Measurements from ENCODE around the gene GREB1.

The GREB1 gene

DNA sequence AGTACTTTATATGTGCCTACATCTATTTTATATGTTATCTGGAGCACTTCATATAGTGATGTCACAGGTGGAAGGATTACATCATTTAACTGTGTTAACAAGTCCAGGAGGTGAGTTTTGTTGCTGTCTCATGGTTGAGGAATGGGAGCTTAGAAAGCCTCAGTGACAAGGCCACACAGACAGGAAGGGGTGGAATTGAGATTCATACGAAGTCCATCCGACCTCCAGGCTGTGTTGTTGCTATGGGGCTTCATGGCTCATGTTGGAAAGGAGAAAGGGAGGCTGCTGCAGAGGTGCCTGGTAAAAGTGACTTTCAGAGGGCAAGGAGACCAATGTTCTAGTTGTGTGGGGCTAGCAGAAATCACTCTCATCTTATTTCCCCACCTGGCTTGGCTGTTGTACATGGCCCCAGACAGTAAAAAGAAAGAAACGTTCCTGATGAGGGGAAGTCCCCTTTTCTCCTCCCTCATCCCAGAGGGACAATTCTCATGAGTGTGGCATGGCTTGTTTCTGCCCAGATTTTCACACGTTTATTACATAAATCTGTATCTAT, 31.0 kb upstream of the GREB1 start:
- POLR2A ChIA-PET = no interaction called here
- Histone ChIP-seq H3K4me3 (ENCODE audit: control insufficient read depth in 1 of 7, extremely low read depth in 1 of 7, insufficient read depth in 4 of 7, low read depth in 2 of 7, low read length in 6 of 7) (no peak overlapping the region), H3K27me3 (replicated peaks in 2 of 5; ENCODE audit: control insufficient read depth in 4 of 5, insufficient read depth in 5 of 5, low read length in 4 of 5) (peaks cover 0 to 5% (median 2%) of the 10 kb centered on the region in 5 experiments), H3K9me3 (ENCODE audit: control extremely low read depth in 1 of 5, control insufficient read depth in 4 of 5, insufficient read depth in 2 of 5, low read depth in 1 of 5, low read length in 4 of 5) (peaks cover 0 to 15% (median 2%) of the 10 kb centered on the region in 5 experiments), H3K27ac (ENCODE audit: insufficient read depth in 1 of 2, low read depth in 1 of 2, low read length in 2 of 2, poor library complexity in 1 of 2, severe bottlenecking in 2 of 2) (no peak overlapping the region), H3K4me1 (ENCODE audit: control extremely low read depth in 1 of 4, control insufficient read depth in 4 of 4, insufficient read depth in 4 of 4, low read length in 3 of 4) (no peaks in the 10 kb centered on the region), H3K36me3 (ENCODE audit: control insufficient read depth in 4 of 4, insufficient read depth in 4 of 4, low read length in 3 of 4) (no peaks in the 10 kb centered on the region)
- WGBS (ENCODE audit: insufficient coverage) = 89% methylated on average over 2 of the region's 4 CpGs
- no peak for DNase-seq
- CTCF ChIA-PET = no interaction called here

DNA sequence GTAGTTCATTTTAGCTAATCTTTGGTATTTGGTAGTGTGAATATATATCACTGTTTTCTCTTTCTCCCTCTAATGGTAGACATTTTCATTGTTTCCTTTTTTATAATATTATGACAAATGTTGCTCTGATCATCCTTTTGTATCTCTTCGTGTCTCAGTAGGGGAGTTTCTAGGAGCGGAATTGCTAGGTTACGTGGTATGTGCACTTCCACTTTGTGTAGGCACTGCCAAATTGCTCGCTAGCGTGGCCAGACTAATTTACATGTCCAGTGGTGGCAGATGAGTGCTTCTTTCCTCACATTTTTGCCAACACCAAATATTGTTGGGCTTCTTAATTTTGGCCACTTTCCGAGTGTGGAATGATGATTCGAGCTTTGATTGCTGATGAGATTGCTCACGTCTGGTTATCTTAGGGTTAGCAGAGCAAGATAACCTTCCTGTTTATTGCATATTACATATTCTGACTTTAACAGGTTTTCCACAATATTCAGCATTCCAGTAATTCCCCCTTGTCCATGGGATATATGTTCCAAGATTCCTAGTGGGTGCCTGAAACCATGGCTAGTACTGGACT, 30.4 kb upstream of the GREB1 start:
- Histone ChIP-seq H3K4me1 (ENCODE audit: control extremely low read depth in 1 of 4, control insufficient read depth in 4 of 4, insufficient read depth in 4 of 4, low read length in 3 of 4) (no peaks in the 10 kb centered on the region), H3K4me3 (ENCODE audit: control insufficient read depth in 1 of 7, extremely low read depth in 1 of 7, insufficient read depth in 4 of 7, low read depth in 2 of 7, low read length in 6 of 7) (no peak overlapping the region), H3K27me3 (replicated peaks in 2 of 5; ENCODE audit: control insufficient read depth in 4 of 5, insufficient read depth in 5 of 5, low read length in 4 of 5) (peaks cover 0 to 3% (median 2%) of the 10 kb centered on the region in 5 experiments), H3K36me3 (ENCODE audit: control insufficient read depth in 4 of 4, insufficient read depth in 4 of 4, low read length in 3 of 4) (no peaks in the 10 kb centered on the region), H3K27ac (ENCODE audit: insufficient read depth in 1 of 2, low read depth in 1 of 2, low read length in 2 of 2, poor library complexity in 1 of 2, severe bottlenecking in 2 of 2) (no peak overlapping the region), H3K9me3 (ENCODE audit: control extremely low read depth in 1 of 5, control insufficient read depth in 4 of 5, insufficient read depth in 2 of 5, low read depth in 1 of 5, low read length in 4 of 5) (peaks cover 0 to 15% (median 2%) of the 10 kb centered on the region in 5 experiments)
- DNase-seq = no peak
- ChIA-PET POLR2A (no interaction called here), CTCF (no interaction called here)
- WGBS (ENCODE audit: insufficient coverage) = 98% methylated on average over 5 of the region's 8 CpGs

DNA sequence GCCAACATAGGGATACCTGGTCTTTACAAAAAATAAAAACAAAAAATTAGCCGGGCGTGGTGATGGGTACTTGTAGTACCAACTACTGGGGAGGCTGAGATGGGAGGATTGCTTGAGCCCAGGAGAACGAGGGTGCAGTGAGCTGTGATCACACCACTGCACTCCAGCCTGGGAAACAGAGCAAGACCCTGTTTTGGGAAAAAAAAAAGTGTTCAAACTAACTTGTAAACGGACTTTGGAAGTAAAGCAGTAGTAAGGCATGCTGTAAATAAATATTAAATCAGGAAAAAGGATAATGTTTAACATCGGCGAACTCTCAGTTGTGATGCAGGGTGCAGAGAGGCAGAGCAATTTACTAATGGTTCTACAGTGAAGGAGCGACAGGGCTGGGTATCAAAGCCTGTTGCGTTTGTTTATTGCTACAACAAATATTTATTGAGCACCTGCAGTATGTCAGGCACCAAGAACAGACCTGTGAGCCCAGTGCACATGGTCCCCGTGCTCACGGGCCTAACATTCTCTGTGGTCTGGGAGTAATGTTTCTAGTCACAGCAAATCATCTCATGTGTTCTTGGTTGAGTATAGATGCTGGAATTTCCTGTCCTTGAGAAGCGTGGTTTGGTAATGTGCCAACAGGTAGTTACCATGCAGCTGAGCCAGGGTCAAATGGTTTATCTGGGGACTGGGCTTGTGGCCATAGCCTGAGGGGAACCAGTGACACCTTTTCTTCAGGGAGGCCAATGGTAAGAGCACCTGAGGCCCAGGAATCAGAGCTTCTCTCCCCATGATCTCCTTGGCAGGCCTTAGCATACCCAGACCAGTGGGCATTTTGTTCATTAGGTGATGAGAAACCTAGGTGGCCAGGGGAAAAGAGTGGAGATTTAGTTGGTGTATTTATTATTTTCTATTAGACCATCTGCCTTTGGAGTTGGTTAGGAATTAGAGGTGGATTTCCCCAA, 27.9 kb upstream of the GREB1 start:
- 66% methylated on average over 9 of the region's 11 CpGs for WGBS (ENCODE audit: insufficient coverage)
- Histone ChIP-seq H3K27ac (ENCODE audit: insufficient read depth in 1 of 2, low read depth in 1 of 2, low read length in 2 of 2, poor library complexity in 1 of 2, severe bottlenecking in 2 of 2) (no peak overlapping the region), H3K27me3 (replicated peaks in 2 of 5; ENCODE audit: control insufficient read depth in 4 of 5, insufficient read depth in 5 of 5, low read length in 4 of 5) (peaks cover 0 to 5% (median 0%) of the 10 kb centered on the region in 5 experiments), H3K4me1 (ENCODE audit: control extremely low read depth in 1 of 4, control insufficient read depth in 4 of 4, insufficient read depth in 4 of 4, low read length in 3 of 4) (no peaks in the 10 kb centered on the region), H3K4me3 (ENCODE audit: control insufficient read depth in 1 of 7, extremely low read depth in 1 of 7, insufficient read depth in 4 of 7, low read depth in 2 of 7, low read length in 6 of 7) (no peak overlapping the region), H3K36me3 (ENCODE audit: control insufficient read depth in 4 of 4, insufficient read depth in 4 of 4, low read length in 3 of 4) (no peaks in the 10 kb centered on the region), H3K9me3 (ENCODE audit: control extremely low read depth in 1 of 5, control insufficient read depth in 4 of 5, insufficient read depth in 2 of 5, low read depth in 1 of 5, low read length in 4 of 5) (peaks cover 0 to 15% (median 2%) of the 10 kb centered on the region in 5 experiments)
- POLR2A ChIA-PET = no interaction called here
- no peak for DNase-seq
- CTCF ChIA-PET = no interaction called here

DNA sequence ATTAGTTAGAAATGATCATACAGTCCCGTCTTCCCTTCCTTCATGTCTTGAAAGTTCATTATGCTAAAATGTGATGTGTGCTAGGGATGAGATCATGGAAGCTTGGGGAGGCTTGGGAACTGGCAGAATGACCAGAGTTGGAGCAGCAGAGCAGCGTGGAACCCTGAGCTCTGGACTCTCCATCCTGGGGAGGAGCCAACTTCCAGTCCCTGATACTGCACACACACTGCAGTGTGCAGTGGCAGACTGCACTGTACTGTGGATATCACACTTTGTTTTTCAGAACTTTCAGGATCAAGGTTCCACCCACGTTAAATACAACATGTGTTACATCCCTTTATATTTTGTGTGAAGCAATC, 27.3 kb upstream of the GREB1 start:
- Histone ChIP-seq H3K27me3 (replicated peaks in 2 of 5; ENCODE audit: control insufficient read depth in 4 of 5, insufficient read depth in 5 of 5, low read length in 4 of 5) (peaks cover 0 to 5% (median 0%) of the 10 kb centered on the region in 5 experiments), H3K9me3 (ENCODE audit: control extremely low read depth in 1 of 5, control insufficient read depth in 4 of 5, insufficient read depth in 2 of 5, low read depth in 1 of 5, low read length in 4 of 5) (peaks cover 0 to 15% (median 2%) of the 10 kb centered on the region in 5 experiments), H3K4me1 (ENCODE audit: control extremely low read depth in 1 of 4, control insufficient read depth in 4 of 4, insufficient read depth in 4 of 4, low read length in 3 of 4) (no peaks in the 10 kb centered on the region), H3K4me3 (ENCODE audit: control insufficient read depth in 1 of 7, extremely low read depth in 1 of 7, insufficient read depth in 4 of 7, low read depth in 2 of 7, low read length in 6 of 7) (no peak overlapping the region), H3K27ac (ENCODE audit: insufficient read depth in 1 of 2, low read depth in 1 of 2, low read length in 2 of 2, poor library complexity in 1 of 2, severe bottlenecking in 2 of 2) (no peak overlapping the region), H3K36me3 (ENCODE audit: control insufficient read depth in 4 of 4, insufficient read depth in 4 of 4, low read length in 3 of 4) (no peaks in the 10 kb centered on the region)
- 50% methylated on average over 1 of the region's 3 CpGs for WGBS (ENCODE audit: insufficient coverage)
- DNase-seq = no peak
- POLR2A ChIA-PET = no interaction called here
- CTCF ChIA-PET = no interaction called here

DNA sequence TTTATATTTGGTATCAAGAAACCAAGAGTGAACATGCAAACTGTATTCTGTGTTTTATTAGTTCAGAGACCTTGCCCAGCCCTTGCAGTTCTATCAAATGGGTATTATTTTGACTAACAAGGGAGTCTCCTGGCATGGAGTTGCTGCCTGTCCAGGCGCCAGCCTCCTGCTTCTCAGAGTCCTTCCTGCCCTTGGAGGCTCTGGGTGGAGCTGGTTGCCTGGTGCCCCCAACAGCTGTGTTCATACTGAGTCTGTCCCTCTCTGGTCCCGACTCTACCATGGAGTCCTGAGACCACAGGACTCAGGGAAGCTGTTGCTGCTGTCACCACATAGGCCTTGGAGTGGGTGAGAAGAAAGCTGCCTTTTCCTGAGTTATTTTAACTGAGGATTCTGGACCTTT, 26.3 kb upstream of the GREB1 start:
- Histone ChIP-seq H3K4me3 (ENCODE audit: control insufficient read depth in 1 of 7, extremely low read depth in 1 of 7, insufficient read depth in 4 of 7, low read depth in 2 of 7, low read length in 6 of 7) (no peak overlapping the region), H3K4me1 (ENCODE audit: control extremely low read depth in 1 of 4, control insufficient read depth in 4 of 4, insufficient read depth in 4 of 4, low read length in 3 of 4) (no peaks in the 10 kb centered on the region), H3K27me3 (replicated peaks in 2 of 5; ENCODE audit: control insufficient read depth in 4 of 5, insufficient read depth in 5 of 5, low read length in 4 of 5) (peaks cover 0 to 5% (median 0%) of the 10 kb centered on the region in 5 experiments), H3K9me3 (ENCODE audit: control extremely low read depth in 1 of 5, control insufficient read depth in 4 of 5, insufficient read depth in 2 of 5, low read depth in 1 of 5, low read length in 4 of 5) (peaks cover 0 to 15% (median 2%) of the 10 kb centered on the region in 5 experiments), H3K27ac (ENCODE audit: insufficient read depth in 1 of 2, low read depth in 1 of 2, low read length in 2 of 2, poor library complexity in 1 of 2, severe bottlenecking in 2 of 2) (no peak overlapping the region), H3K36me3 (ENCODE audit: control insufficient read depth in 4 of 4, insufficient read depth in 4 of 4, low read length in 3 of 4) (no peaks in the 10 kb centered on the region)
- WGBS (ENCODE audit: insufficient coverage) = 100% methylated on average over 1 of the region's 2 CpGs
- no peak for DNase-seq
- POLR2A ChIA-PET = no interaction called here
- CTCF ChIA-PET = interaction anchor here (1.0 kb wide), 1 partner anchor 76 kb away, joined by 3 read pairs; no protein-coding TSS in a partner anchor

DNA sequence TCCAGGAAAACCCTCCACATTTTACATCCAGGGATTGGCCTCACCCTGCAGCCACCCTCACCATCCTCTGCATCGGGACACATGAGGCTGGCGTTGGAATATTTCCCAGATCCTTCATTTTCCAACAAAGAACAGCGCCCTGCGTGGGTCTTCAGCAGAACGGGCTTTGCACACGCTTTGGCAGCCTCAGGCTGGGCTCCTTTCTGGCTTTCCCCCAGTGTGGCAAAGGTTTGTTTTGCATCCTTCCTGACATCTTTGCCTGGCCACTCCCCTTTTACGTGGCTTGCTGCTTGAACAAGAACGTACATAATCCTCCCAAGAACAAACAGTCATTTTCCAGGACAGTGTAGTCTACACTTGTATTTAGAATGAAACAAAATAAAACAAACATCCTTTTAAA, 25.6 kb upstream of the GREB1 start:
- H3K27me3 ChIP-seq (replicated peaks in 2 of 5; ENCODE audit: control insufficient read depth in 4 of 5, insufficient read depth in 5 of 5, low read length in 4 of 5) = peaks cover 0 to 5% (median 0%) of the 10 kb centered on the region in 5 experiments
- no peak for DNase-seq
- no peak overlapping the region for H3K27ac ChIP-seq (ENCODE audit: insufficient read depth in 1 of 2, low read depth in 1 of 2, low read length in 2 of 2, poor library complexity in 1 of 2, severe bottlenecking in 2 of 2)
- peaks cover 0 to 11% (median 0%) of the 10 kb centered on the region in 5 experiments for H3K9me3 ChIP-seq (ENCODE audit: control extremely low read depth in 1 of 5, control insufficient read depth in 4 of 5, insufficient read depth in 2 of 5, low read depth in 1 of 5, low read length in 4 of 5)
- CTCF ChIA-PET = interaction anchor here (1.0 kb wide), 1 partner anchor 75 kb away, joined by 3 read pairs; no protein-coding TSS in a partner anchor
- H3K4me1 ChIP-seq (ENCODE audit: control extremely low read depth in 1 of 4, control insufficient read depth in 4 of 4, insufficient read depth in 4 of 4, low read length in 3 of 4) = no peaks in the 10 kb centered on the region
- H3K4me3 ChIP-seq (ENCODE audit: control insufficient read depth in 1 of 7, extremely low read depth in 1 of 7, insufficient read depth in 4 of 7, low read depth in 2 of 7, low read length in 6 of 7) = no peak overlapping the region
- POLR2A ChIA-PET = no interaction called here
- no peaks in the 10 kb centered on the region for H3K36me3 ChIP-seq (ENCODE audit: control insufficient read depth in 4 of 4, insufficient read depth in 4 of 4, low read length in 3 of 4)
- WGBS (ENCODE audit: insufficient coverage) = 89% methylated on average over 8 of the region's 8 CpGs
